ENCODE results near the gene SEPTIN8.

The SEPTIN8 gene

DNA sequence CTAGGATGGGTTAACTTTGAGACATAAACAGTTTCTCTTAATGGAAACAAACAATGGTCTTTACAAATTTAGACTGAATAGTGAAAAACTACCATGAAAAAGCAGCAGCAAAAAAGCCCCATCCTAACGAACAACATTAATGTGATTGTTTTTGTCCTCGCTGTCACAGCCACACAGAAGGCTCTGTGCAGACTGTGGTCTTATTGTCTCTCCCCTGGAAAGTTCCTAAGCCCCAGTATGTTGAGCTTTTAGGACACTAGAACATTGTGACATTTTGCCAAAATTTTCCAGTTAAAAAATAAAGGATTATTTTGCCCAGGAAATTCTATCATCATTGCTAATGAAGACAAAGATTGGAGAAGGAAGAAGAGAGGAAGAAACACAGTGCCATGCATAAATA, 23.5 kb upstream of the SEPTIN8 start:
- DNase-seq (no peak), ATAC-seq (no peak)

DNA sequence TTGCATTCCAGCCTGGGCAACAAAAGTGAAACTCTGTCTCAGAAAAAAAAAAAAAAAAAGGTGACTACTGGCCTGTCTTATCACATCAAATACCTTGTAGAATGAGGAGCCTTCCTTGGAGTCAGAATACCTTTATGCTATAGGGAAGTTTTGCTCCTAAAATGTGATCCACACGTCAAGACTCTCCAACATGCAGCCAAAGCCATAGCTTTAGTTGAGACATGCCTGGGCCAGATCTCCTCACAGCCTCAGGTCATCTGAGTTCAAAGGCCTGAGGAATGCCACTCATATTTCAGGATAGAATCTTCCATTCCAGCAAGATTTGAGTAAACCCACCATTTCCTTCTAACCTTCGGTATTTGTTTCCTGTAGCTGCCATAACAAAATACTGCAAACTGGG, 22.4 kb upstream of the SEPTIN8 start:
- Mint-ChIP-seq H3K27me3 (peaks cover 53% of the 10 kb centered on the region), H3K27ac (no peak overlapping the region), H3K4me3 (no peak overlapping the region), H3K9me3 (no peaks in the 10 kb centered on the region), H3K4me1 (peaks cover 7% of the 10 kb centered on the region)
- no peak for DNase-seq
- no peak for ATAC-seq

More for the DNA sequence above, 23.5 kb upstream of the SEPTIN8 start:
- H3K27me3 Mint-ChIP-seq, result peaks cover 65% of the 10 kb centered on the region
- H3K4me3 Mint-ChIP-seq, result no peak overlapping the region
- H3K4me1 Mint-ChIP-seq, result peaks cover 7% of the 10 kb centered on the region
- H3K27ac Mint-ChIP-seq, result no peak overlapping the region
- H3K9me3 Mint-ChIP-seq, result no peaks in the 10 kb centered on the region

DNA sequence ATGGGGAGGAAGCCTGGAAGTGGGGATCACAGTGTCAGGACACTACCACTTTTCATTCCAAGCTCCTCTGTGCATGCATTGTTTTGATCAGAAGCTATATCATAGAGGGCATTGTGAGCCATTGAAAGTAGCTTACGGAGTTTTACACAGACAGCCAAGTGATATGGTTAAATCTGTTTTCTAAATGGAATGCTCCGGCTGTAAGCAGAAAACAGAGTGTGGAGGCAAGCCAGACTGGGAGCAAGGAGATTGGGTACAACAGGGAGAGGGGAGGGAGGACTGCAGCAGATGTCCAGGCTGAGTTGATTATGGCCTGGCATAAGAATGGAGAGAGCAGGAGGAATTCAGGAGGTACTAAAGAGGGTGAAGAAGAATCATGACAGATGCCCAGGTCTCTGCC, 20.6 kb upstream of the SEPTIN8 start:
- ATAC-seq (no peak), DNase-seq (no peak)
- H3K4me1 Mint-ChIP-seq, result peaks cover 7% of the 10 kb centered on the region
- no peaks in the 10 kb centered on the region for H3K9me3 Mint-ChIP-seq
- peaks cover 42% of the 10 kb centered on the region for H3K27me3 Mint-ChIP-seq
- no peak overlapping the region for H3K4me3 Mint-ChIP-seq
- H3K27ac Mint-ChIP-seq, result no peak overlapping the region

DNA sequence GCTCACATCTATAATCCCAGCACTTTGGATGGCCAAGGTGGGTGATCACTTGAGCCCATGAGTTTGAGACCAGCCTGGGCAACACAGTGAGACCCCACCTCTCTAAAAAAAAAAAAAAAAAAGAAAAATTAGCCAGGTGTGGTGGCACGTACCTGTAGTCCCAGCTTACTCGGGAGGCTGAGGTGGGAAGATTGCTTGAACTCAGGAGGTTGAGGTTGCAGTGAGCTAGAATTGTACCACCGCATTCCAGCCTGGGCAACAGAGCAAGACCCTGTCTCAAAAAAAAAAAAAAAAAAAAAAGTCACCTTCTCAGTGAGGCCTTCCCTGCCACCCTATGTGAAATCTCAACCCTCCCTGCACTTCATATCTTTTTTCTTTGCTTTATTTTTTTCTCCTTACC, 14.0 kb upstream of the SEPTIN8 start:
- H3K4me1 Mint-ChIP-seq, result no peaks in the 10 kb centered on the region
- ATAC-seq, result no peak
- H3K4me3 Mint-ChIP-seq, result no peak overlapping the region
- DNase-seq, result no peak
- peaks cover 16% of the 10 kb centered on the region for H3K27me3 Mint-ChIP-seq
- no peak overlapping the region for H3K27ac Mint-ChIP-seq
- no peaks in the 10 kb centered on the region for H3K9me3 Mint-ChIP-seq

DNA sequence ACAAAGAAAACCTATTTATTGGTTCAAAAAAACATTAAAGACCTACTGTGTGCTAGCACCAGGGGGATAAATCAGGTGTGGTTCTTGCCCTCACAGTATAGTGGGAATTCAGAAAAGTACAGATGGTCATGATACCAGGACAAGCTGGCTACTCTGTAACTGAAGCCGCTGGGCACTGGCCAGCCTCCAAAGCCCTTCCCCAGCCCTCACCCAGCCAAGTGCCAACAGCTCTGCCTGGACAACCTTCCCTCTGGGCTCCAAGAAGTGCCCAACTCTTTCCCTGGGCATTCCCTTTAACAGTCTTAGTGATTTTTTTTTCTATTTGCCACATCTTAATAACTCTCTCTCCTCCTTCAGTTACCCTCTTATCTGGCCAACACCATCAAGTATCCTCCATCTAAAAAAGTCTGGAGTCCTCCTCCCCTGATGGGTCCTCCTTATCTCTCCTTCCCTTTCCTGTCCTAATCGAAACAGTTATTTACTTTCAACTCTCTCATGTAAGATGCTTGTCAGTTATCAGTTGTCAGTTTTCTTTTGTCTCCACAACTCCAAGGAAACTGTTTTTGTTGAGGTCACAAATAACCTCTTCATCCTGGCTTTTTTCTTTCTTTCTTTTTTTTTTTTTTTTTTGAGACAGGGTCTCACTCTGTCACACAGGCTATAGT, 13.3 kb upstream of the SEPTIN8 start:
- Mint-ChIP-seq H3K27ac (peak overlapping the region in 1 of 2 donors; percentile 66), H3K27me3 (peaks cover 20% of the 10 kb centered on the region), H3K4me3 (no peak overlapping the region), H3K9me3 (no peaks in the 10 kb centered on the region), H3K4me1 (peaks cover under 1% of the 10 kb centered on the region)
- DNase-seq (no peak), ATAC-seq (no peak)

DNA sequence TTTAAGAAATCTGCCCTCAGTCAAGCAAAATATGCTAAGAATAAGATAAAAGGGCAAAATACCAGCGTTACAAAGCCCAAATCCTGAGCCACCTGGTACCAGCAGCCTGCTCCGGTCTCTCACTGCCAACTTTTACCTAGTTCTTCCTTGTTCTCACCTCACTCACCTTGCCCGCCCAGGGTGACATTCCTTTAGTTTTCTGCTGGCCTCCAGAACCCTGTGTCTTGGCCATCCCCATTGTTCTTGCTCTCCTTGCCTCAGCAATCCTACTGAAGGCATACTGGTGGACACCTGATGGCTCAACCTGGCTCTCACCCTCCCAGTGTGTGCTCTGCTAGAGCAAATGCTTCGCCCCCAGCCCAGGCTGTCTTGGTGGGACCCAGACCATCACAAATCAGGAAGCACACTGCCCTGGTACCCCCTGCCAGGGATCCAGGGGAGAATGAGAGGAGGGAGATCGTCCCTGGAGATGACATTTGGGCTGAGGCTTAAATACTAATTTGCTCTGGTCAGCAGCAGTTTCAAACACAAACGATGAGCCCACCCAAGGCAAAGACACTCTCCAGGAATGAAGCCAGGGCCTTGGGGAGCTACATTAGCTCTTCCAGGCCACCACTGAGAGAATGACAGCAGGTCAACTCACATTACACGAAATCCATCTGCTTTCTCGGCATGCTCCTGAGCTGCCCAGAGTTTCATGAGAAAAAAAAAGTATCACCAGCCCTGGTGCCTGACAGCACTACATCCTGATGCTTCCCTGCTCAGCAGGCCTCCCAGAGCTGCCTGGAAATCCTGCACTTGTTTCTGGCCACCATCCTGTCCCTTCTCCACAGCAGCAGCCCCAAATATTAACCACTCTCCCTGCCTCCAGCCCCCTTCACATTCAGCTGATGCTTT, 12.2 kb upstream of the SEPTIN8 start:
- DNase-seq, result no peak

DNA sequence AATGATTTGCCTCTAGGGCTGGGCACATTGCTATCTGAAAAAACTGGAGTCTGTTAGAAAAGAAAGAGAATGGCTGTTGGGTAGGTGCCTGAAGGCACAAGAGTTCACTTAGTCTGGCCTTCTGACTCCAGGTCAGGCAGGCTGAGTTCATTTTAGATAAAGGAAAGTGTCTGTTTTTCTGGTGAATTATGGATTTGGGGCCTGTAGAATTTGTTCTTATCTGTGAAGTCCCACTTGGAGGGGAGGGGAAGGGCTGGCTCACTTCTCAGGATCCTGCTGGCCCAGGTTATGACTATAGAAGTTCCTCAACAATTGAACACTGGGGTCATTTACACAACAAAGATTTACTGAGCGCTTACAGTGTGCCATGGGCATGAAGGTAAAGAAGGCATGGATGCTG, 11.5 kb upstream of the SEPTIN8 start:
- Mint-ChIP-seq H3K27ac (no peak overlapping the region), H3K4me3 (no peak overlapping the region), H3K9me3 (no peaks in the 10 kb centered on the region), H3K27me3 (peaks cover 27% of the 10 kb centered on the region), H3K4me1 (peaks cover 7% of the 10 kb centered on the region)
- no peak for ATAC-seq
- no peak for DNase-seq

More for the DNA sequence above, 12.2 kb upstream of the SEPTIN8 start:
- Mint-ChIP-seq H3K9me3 (no peaks in the 10 kb centered on the region), H3K27me3 (peaks cover 27% of the 10 kb centered on the region), H3K4me3 (no peak overlapping the region), H3K4me1 (peaks cover 7% of the 10 kb centered on the region), H3K27ac (no peak overlapping the region)
- no peak for ATAC-seq

DNA sequence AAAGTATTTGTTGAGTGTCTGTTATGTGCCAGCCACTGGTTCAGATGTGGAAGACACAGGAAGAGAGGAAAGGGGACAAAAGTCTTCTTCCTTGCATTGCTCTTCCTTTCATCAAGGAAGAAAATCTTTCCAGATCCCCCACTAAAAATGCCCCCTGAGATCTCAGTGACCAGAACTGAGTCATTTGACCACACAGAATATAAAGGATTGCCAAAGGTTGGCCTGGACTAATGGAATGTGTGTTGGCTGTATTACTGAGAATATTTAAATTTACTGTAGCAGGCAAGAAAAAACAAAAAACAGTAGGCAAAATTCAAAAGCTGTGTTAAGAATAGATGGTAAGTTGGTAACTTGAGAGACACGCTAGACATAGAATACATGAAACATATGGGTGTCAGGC, 10.0 kb upstream of the SEPTIN8 start:
- ATAC-seq (no peak), DNase-seq (no peak)
- H3K4me3 Mint-ChIP-seq, result no peak overlapping the region
- H3K27ac Mint-ChIP-seq, result no peak overlapping the region
- peaks cover 19% of the 10 kb centered on the region for H3K27me3 Mint-ChIP-seq
- peaks cover 7% of the 10 kb centered on the region for H3K4me1 Mint-ChIP-seq
- H3K9me3 Mint-ChIP-seq, result no peaks in the 10 kb centered on the region

DNA sequence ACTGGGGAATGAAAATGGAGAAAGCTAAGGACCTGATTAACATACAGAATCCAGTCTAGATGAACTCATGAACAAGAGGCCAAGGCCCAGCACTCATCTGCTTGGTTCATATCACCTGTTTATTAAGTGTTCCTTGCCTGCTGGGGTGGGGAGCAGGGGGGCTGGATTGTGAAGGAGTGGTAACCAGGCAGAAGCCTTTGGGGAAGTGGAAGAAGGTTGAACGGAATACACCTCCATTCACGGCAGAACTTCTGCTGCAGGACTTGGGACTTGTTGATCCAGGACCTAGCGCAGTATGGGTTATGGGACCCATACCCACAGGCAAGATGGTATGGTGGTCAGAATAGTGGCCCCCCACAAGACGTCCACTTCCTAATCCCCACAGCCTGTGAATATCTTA, 8.8 kb upstream of the SEPTIN8 start:
- DNase-seq, result no peak
- peaks cover 30% of the 10 kb centered on the region for H3K27me3 Mint-ChIP-seq
- no peak overlapping the region for H3K27ac Mint-ChIP-seq
- no peaks in the 10 kb centered on the region for H3K9me3 Mint-ChIP-seq
- ATAC-seq, result no peak
- H3K4me3 Mint-ChIP-seq, result no peak overlapping the region
- peaks cover 16% of the 10 kb centered on the region for H3K4me1 Mint-ChIP-seq

DNA sequence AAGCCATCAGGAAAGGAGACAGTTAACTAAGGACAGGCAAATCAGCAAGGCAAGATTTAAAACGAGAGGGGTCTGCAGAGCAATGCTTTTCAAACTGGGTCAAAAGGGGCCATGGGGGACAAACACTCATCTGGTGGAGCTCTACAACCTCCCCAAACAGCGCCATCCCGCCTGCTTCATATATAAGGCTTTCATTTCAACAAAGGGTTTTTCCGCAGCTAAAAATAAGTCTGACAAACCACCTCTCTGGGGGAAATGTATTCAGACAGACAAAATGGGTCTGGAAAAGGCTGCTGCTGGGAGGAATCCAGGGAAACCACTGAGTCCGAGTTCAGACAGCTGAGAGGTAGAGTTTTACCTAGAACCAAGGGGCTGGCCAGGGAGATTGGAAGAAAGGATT, 8.3 kb upstream of the SEPTIN8 start:
- no peak for DNase-seq
- no peak for ATAC-seq
- Mint-ChIP-seq H3K4me3 (no peak overlapping the region), H3K4me1 (peaks cover 19% of the 10 kb centered on the region), H3K27ac (no peak overlapping the region), H3K9me3 (no peaks in the 10 kb centered on the region), H3K27me3 (peaks cover 30% of the 10 kb centered on the region)

DNA sequence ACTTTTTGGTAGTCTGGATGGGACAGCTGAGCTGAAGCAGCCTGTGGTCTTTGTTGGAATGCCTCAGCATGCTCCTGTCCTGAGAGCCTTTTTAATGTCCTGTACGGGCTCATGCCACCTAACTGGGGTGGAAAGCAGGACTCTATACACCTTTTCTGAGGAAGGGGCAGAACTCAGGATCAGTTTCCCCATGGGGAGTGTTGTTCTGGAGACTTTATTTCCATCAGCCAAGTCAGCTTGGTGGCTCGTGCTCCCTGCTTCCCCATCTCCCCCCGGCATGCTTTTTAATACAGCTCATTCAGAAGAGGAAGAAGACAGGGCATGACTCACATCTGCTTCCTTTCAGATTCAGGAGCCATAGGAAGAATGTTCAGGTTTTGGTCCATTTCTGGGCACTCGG, 5.1 kb upstream of the SEPTIN8 start:
- ATAC-seq, result no peak
- Mint-ChIP-seq H3K27me3 (peaks cover 56% of the 10 kb centered on the region), H3K4me3 (no peak overlapping the region), H3K27ac (no peak overlapping the region), H3K4me1 (peaks cover 33% of the 10 kb centered on the region), H3K9me3 (no peaks in the 10 kb centered on the region)
- DNase-seq, result no peak

DNA sequence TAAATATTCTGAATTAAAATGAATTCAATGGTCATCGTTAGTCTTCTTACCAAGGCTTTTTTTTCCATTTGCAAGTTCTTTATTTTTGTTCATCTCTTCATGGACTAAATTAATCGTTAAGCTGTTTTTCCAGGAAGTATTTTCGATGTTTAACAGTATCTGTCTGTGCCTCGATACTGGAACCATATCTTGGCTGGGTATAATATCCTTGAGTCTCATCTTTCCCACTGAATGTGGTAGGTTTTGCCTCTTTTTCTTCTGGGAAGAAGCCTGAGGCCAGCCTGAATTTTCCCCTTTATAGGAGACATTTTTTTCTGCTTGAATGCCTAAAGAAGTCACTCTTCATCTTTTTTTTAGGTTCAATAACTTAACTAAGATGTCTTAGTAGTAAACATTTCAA, 4.0 kb upstream of the SEPTIN8 start:
- H3K4me3 Mint-ChIP-seq, result no peak overlapping the region
- peaks cover 39% of the 10 kb centered on the region for H3K4me1 Mint-ChIP-seq
- DNase-seq (no peak), ATAC-seq (no peak)
- no peak overlapping the region for H3K27ac Mint-ChIP-seq
- H3K27me3 Mint-ChIP-seq, result peaks cover 54% of the 10 kb centered on the region
- no peaks in the 10 kb centered on the region for H3K9me3 Mint-ChIP-seq

DNA sequence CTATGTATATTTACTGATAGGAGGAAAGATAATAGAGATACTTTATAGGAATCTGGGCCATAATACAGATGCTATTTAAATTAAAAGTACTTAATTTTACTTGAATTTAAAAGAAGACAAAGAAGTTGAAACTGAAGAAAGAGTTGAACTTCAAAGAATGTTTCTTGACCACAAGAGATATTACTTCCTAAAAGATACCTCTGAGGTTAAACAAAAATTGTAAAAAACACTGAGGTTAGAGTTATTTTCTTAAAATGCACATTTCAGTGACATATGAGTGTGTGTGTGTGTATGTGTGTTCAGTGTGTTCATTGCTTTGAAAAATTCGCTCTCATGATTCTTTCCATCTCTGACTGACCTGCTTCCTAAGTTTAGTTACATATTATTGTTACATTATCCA, 3.5 kb upstream of the SEPTIN8 start:
- no peak for DNase-seq
- Mint-ChIP-seq H3K27me3 (peaks cover 49% of the 10 kb centered on the region), H3K4me3 (no peak overlapping the region), H3K9me3 (no peaks in the 10 kb centered on the region), H3K4me1 (peaks cover 44% of the 10 kb centered on the region), H3K27ac (no peak overlapping the region)
- ATAC-seq, result no peak

DNA sequence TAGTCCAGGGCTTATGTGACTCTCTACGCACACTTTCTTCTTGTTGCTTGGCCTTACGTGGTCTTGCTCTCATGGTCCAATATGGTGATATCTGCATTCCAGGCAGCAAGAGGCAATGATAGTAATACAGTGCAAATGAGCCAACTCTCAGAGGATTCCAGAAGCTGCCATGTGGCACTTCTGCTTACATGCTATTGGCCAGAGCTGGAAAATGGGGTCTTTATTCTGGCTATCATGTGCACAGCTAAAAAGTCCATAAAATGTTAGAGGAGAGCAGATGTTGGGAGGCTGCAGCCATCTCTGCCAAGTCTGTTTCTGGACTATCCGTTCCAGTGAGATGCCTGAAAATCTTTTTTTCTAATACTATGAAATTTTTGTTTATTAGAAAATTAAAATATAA, 2.9 kb upstream of the SEPTIN8 start:
- no peaks in the 10 kb centered on the region for H3K9me3 Mint-ChIP-seq
- no peak overlapping the region for H3K27ac Mint-ChIP-seq
- H3K4me1 Mint-ChIP-seq, result peaks cover 43% of the 10 kb centered on the region
- no peak for DNase-seq
- no peak overlapping the region for H3K4me3 Mint-ChIP-seq
- no peak for ATAC-seq
- H3K27me3 Mint-ChIP-seq, result peaks cover 47% of the 10 kb centered on the region

DNA sequence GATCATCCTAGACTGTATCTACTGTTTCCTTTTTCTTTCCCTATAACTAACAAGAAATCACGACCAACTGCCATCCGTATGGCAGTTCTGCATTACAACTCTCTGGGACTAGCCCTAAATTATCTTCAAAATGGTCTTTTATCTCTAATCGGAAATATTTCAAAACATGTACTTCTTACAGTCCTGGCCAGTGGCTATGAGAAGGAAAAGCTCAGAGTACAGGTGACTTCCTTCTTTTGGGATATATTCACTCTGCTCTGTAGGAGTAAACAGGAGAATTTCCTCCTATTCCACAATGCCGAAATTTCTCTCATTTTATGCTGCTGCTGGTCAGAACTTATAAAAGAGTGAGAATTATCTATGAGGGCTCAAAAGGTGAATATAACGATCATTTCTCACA, 1.8 kb upstream of the SEPTIN8 start:
- no peak overlapping the region for H3K27ac Mint-ChIP-seq
- ATAC-seq (no peak), DNase-seq (no peak)
- H3K4me1 Mint-ChIP-seq, result peaks cover 41% of the 10 kb centered on the region
- no peaks in the 10 kb centered on the region for H3K9me3 Mint-ChIP-seq
- peaks cover 56% of the 10 kb centered on the region for H3K27me3 Mint-ChIP-seq
- no peak overlapping the region for H3K4me3 Mint-ChIP-seq

DNA sequence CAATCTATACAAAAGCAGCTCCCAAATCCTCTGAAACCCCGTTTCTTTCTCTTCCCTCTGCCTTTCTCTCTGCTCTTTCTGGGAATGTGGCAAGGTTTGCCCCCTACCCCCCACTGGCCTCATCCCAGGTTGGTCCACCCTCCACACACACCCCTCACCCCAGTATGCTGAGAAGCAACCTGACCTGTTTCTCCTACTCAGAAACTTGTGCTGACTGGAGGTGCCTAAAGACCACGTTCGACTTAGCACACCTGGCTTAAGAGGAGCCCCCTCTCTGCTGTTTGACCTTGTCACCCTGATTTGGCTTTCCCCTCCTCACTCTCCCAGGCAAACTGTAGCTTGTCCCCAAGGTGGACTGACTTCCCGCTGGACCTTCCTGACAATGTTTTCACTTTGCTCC, 1.1 kb upstream of the SEPTIN8 start:
- Mint-ChIP-seq H3K4me3 (peak overlapping the region; percentile 79), H3K27me3 (peaks cover 56% of the 10 kb centered on the region), H3K4me1 (peaks cover 41% of the 10 kb centered on the region), H3K27ac (peak overlapping the region; percentile 19 to 91), H3K9me3 (no peaks in the 10 kb centered on the region)
- ATAC-seq (no peak), DNase-seq (no peak)

DNA sequence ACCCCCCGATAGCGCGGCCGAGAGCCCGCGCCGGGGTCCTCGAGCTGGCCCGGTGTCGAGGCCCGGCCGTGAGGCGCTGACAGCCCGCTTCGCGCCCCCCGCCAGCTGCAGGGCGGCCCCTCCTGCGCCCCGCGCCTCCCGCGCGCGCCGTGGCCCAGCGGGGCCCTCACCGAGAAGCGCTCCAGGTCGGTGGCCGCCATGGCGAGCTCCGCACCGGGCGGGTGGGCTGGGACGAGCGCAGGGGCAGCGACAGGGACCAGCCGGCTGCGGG, 166 bp downstream of the SEPTIN8 start:
- Mint-ChIP-seq H3K27ac (no peak overlapping the region), H3K27me3 (peaks cover 51% of the 10 kb centered on the region), H3K9me3 (no peaks in the 10 kb centered on the region), H3K4me1 (peaks cover 41% of the 10 kb centered on the region), H3K4me3 (no peak overlapping the region)
- ATAC-seq, result no peak
- DNase-seq, result no peak

All from stimulated activated naive CD8-positive, alpha-beta T cell treated with anti-CD3 and anti-CD28 coated beads, Interleukin-15, amount 100 ng/mL, for 72 hours (primary cell).